OCI-LY1 (cell line): ENCODE data around the gene MPPED1.

Source experiments
- EZH2 ChIP-seq: fragments of 200-600 bp; sonication (generic), shearing (Covaris generic); IDR thresholded peaks from 2 replicates; pipeline ENCODE4 v1.8.0; 2017; ENCODE audit warnings: borderline replicate concordance, mixed run types, mild to moderate bottlenecking, antibody characterized with exemption, low read length, moderate library complexity, mixed read lengths
- TF ChIP-seq, protein P1 (sequence below): fragments of 200-600 bp; sonication (generic), shearing (Covaris generic); IDR thresholded peaks from 2 replicates; pipeline ENCODE4 v1.5.1; 2017; ENCODE audit warnings: mild to moderate bottlenecking, antibody characterized with exemption, low read length, moderate library complexity, mixed read lengths

GRCh38 chr22:43465291-43466015, 53.6 kb downstream of the MPPED1 start:
- TF ChIP-seq, protein P1, sequence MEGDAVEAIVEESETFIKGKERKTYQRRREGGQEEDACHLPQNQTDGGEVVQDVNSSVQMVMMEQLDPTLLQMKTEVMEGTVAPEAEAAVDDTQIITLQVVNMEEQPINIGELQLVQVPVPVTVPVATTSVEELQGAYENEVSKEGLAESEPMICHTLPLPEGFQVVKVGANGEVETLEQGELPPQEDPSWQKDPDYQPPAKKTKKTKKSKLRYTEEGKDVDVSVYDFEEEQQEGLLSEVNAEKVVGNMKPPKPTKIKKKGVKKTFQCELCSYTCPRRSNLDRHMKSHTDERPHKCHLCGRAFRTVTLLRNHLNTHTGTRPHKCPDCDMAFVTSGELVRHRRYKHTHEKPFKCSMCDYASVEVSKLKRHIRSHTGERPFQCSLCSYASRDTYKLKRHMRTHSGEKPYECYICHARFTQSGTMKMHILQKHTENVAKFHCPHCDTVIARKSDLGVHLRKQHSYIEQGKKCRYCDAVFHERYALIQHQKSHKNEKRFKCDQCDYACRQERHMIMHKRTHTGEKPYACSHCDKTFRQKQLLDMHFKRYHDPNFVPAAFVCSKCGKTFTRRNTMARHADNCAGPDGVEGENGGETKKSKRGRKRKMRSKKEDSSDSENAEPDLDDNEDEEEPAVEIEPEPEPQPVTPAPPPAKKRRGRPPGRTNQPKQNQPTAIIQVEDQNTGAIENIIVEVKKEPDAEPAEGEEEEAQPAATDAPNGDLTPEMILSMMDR, result no peak
- no peak for TF ChIP-seq EZH2
